LNCaP clone FGC (cell line): ENCODE data around the gene TOMM6.

Experiments used
- DNase-seq: peaks from one replicate; pipeline ENCODE4 v3.0.0-alpha.2; 2011; ENCODE audit warnings: low read depth
- H3K4me3 ChIP-seq: 2 replicates; pipeline ENCODE4 v1.5.1; 2011; ENCODE audit warnings: mild to moderate bottlenecking, low read depth, low read length, control low read depth
- TF ChIP-seq, protein P1 (sequence below): IDR thresholded peaks from 2 replicates; pipeline ENCODE4 v1.5.1; 2012; ENCODE audit warnings: mild to moderate bottlenecking; ENCODE audit not compliant: control insufficient read depth, insufficient read depth; ENCODE audit errors: extremely low read depth

Gene TOMM6

DNA sequence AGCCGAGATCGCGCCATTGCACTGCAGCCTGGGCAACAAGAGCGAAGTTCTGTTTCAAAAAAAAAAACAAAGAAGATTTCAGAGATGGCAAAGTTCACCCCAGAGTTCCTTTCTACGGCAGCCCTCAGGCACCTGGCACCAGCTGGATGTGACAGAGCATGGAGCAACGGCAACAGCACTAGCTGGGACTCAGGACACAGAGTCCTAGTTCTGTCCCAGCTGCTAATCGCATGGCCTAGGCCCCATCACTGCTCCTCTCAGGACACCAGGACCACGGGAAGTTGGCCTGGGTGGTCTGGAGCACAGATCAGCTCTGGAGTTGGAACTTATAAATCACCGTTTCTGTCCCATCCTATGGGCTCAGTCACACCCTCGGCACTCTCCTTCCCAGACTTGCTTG lies 41.4 kb upstream of the TOMM6 start:
- H3K4me3 ChIP-seq: no peak overlapping the region
- DNase-seq: no peak
- TF ChIP-seq, protein P1, sequence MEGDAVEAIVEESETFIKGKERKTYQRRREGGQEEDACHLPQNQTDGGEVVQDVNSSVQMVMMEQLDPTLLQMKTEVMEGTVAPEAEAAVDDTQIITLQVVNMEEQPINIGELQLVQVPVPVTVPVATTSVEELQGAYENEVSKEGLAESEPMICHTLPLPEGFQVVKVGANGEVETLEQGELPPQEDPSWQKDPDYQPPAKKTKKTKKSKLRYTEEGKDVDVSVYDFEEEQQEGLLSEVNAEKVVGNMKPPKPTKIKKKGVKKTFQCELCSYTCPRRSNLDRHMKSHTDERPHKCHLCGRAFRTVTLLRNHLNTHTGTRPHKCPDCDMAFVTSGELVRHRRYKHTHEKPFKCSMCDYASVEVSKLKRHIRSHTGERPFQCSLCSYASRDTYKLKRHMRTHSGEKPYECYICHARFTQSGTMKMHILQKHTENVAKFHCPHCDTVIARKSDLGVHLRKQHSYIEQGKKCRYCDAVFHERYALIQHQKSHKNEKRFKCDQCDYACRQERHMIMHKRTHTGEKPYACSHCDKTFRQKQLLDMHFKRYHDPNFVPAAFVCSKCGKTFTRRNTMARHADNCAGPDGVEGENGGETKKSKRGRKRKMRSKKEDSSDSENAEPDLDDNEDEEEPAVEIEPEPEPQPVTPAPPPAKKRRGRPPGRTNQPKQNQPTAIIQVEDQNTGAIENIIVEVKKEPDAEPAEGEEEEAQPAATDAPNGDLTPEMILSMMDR: no peak

DNA sequence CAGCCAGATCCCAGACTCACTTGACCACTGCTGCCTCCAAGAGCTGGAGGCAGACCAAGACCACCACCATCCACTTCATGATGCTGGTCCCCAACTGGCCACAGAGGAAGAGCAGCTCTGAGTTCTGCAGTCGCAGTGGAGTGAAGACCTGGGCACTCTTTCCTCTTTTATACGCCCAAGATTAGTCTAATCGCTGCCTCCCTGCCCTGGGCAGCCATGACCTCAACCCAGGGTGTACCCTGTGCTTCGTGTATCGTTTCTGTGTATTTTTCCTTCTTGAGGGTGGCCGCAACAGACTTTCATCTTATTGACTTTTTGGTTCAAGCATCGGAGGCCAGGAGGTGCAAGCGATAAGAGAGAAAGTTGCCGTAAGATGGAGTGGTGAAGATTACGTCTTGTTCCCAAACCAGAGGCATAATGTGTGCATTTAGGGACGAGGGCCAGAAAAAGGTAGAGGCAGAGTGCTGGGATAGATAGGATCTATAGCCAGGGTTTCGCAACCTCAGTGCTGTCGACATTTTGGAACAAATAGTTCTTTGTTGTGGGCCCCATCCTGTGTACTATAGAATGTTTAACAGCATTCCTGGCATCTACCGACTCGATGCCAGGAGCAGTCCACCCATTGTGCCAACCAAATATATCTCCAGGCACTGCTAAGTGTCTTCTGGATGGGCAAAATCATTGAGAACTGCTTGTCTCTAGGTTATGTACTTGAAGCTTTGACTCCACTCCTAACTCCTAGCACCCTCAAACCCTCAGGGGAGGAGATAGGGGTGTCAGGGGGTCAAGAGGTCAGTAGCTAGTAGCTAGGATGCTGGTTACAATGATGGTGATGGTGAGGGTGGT lies 40.0 kb upstream of the TOMM6 start, which contains the start of gene PGC:
Gene PGC, minus strand, starts transcription at position 142 of the 846 bp plus-strand sequence. Its CDS starts 63 bp downstream, at position 79.
- H3K4me3 ChIP-seq: no peak within 1 kb of the TSS
- peak; percentile 90 for DNase-seq
- TF ChIP-seq, protein P1: no peak

DNA sequence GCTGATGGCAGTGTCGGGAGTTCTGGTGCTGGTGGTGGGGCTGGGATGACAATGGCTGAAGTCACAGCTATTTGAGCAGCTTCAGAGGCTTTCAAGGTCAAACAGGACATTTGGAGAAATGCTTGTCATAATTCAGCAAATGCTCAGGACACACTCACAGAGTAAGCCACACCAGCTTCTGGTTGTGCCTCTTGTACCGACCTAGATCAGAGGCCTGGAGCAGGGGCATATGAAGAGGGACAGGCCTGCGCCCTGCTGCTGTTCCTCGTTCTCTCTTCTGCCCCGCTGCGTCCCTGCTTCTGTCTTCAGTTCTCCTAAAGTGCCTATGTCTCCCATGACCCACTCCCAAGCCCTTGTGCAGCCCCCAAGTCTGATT lies 39.4 kb upstream of the TOMM6 start:
- TF ChIP-seq, protein P1: no peak

DNA sequence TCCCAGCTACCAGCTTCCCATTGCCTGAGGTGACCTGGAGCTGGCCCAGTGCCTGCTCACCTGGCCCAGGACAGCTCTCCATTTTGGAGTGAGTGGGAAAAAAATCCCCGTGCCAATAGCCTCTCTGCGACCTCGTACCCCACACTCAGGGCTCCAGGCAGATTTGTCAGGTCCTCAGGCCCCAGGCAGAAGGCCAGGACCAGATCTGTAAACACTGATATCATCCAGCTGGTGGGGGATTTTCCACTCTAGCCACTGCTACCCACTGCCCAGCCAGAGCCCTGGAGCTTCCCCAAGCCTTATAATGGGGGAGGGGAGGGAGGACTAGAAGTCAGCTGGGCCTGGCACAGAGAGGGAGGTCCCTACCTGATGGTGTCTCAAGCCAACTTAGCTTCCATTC lies 39.0 kb upstream of the TOMM6 start:
- DNase-seq: no peak
- H3K4me3 ChIP-seq: no peak overlapping the region
- TF ChIP-seq, protein P1: no peak

More for the DNA sequence above, 39.4 kb upstream of the TOMM6 start:
- no peak for DNase-seq
- no peak overlapping the region for H3K4me3 ChIP-seq

DNA sequence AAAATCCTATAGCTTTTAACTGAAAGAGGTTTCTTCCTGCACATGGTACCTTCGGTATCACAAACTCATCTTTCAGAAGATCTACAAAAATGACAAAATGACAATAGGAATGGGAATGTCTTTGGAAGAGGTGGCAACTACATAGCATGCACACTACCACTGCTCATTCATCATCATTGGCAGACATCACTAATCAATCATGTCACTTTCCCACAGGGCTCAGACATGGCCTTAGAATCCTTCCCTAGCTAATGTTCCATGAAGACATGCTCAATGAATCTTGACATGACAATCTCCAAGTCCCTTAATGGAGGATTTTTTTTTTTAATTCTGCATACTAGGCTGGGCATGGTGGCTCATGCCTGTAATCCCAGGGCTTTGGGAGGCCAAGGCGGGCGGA lies 37.1 kb upstream of the TOMM6 start:
- H3K4me3 ChIP-seq: no peak overlapping the region
- TF ChIP-seq, protein P1: no peak
- no peak for DNase-seq

DNA sequence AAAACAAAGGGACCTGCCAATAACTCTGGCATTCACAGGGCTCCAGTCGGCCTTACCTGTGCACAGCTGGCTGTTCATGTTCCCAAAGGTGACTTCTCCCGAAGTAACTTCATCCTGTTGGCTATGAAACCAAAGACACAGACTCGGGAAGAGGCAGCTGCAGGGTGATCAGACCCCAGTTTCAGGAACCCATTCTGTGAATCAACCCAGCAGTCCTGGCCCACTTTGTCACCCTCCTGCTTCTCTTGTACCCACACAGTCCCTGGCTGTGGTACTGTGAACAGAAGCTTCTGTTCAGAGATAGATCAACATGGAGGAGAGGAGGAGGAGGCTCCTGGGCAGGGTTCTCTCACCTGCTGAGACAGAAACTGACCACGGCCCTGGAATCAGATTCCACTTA lies 31.6 kb upstream of the TOMM6 start:
- no peak overlapping the region for H3K4me3 ChIP-seq
- no peak for DNase-seq
- TF ChIP-seq, protein P1: no peak

DNA sequence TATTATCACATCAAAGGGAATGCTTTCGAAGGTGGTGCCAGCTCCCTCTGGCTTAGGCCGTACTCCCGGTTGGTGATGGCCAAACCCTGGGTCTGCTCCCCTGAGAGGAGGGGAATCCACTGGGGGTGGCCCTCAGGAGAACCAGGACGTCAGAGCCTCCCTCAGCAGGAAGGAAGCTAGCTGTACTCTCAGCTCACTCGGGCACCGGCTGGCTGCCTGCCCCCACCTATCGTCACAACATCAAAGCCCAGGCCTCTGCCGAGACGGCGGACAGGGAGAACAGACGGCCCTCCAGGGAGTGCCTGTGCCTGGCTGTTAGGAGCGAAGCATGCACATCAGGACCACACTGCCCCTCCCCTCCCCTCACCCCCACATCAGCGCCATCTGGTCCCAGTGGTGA lies 31.1 kb upstream of the TOMM6 start:
- no peak overlapping the region for H3K4me3 ChIP-seq
- TF ChIP-seq, protein P1: no peak

More for the DNA sequence above, 31.1 kb upstream of the TOMM6 start:
- no peak for DNase-seq
